ENCODE data around the gene ARSK.

DNA sequence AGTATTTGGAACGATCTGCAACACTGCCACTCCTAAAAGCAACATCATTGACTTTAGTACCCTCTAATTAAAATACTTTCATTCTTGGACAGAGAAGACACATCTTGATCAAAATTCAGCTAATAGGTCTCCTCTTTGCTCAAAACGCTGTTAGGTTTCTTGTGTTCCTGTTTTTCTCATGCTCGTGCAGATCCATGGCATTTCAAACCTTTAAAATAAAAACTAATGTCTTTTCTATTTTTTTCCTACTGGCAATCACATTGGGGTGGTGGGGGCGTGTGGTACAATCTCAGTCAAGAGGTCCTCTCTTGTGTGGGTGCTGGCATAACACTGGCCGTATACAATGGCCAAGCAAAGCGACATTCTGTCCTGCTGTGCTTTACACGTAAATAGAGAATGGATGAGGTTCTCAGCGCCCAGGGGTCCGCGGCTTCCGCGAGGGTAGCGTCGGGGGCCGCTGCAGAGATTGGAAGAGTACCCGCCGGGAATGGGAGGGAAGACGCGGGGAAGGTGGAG is 64.7 kb downstream of the ARSK start:
- TF ChIP-seq POLR2A (IDR thresholded peaks at IDR 0.05) (no peak), EP300 (IDR thresholded peaks at IDR 0.05) (no peak)
- TF ChIP-seq, protein P1, sequence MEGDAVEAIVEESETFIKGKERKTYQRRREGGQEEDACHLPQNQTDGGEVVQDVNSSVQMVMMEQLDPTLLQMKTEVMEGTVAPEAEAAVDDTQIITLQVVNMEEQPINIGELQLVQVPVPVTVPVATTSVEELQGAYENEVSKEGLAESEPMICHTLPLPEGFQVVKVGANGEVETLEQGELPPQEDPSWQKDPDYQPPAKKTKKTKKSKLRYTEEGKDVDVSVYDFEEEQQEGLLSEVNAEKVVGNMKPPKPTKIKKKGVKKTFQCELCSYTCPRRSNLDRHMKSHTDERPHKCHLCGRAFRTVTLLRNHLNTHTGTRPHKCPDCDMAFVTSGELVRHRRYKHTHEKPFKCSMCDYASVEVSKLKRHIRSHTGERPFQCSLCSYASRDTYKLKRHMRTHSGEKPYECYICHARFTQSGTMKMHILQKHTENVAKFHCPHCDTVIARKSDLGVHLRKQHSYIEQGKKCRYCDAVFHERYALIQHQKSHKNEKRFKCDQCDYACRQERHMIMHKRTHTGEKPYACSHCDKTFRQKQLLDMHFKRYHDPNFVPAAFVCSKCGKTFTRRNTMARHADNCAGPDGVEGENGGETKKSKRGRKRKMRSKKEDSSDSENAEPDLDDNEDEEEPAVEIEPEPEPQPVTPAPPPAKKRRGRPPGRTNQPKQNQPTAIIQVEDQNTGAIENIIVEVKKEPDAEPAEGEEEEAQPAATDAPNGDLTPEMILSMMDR (IDR thresholded peaks at IDR 0.05): no peak

Measured in sigmoid colon (tissue), 4 donors.